NB4 (cell line): Measurements from ENCODE around the gene APOL3.
"Not testable (repeated sequence)": the region's sequence is repeated elsewhere in the genome, so short reads cannot be mapped to it uniquely, and the experiment has no call there.

Experiments
- DNase-seq: peaks from one replicate; pipeline ENCODE4 v3.0.0; 2010; ENCODE audit warnings: low read depth
- H3K4me3 ChIP-seq: one replicate; pipeline ENCODE4 v1.5.1; 2011; ENCODE audit warnings: mild to moderate bottlenecking, low read depth, low read length, moderate library complexity
- MYC ChIP-seq: IDR thresholded peaks from 2 replicates; pipeline ENCODE4 v1.6.1; 2011; ENCODE audit warnings: low read depth, low read length
- POLR2A ChIP-seq: IDR thresholded peaks from 2 replicates; pipeline ENCODE4 v1.6.1; 2011; ENCODE audit warnings: mild to moderate bottlenecking; ENCODE audit not compliant: insufficient read length; ENCODE audit errors: extremely low read depth
- TF ChIP-seq, protein P1 (sequence below): IDR thresholded peaks from one replicate; pipeline ENCODE4 v1.5.1; 2012; ENCODE audit warnings: low read depth, low read length
- TF ChIP-seq, protein P2 (sequence below): IDR thresholded peaks from 2 replicates; pipeline ENCODE4 v1.6.1; 2011; ENCODE audit warnings: low read depth, low read length

The APOL3 gene

DNA sequence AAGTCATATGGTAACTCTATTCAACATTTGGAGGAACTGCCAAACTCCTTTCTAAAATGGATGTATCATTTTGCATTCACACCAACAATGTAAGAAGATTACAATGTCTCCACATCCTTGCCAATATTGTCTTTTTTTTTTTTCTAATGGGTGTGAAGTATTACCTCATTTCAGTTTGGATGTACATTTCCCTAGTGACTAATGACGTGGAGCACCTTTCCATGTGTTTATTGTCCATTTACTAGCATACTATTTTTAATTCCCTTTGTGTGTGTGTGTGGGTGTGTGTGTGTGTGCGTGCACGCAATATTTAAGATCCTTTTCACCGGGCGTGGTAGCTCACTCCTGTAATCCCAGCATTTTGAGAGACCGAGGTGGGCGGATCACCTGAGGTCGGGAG lies 62.7 kb downstream of the APOL3 start:
- TF ChIP-seq, protein P1, sequence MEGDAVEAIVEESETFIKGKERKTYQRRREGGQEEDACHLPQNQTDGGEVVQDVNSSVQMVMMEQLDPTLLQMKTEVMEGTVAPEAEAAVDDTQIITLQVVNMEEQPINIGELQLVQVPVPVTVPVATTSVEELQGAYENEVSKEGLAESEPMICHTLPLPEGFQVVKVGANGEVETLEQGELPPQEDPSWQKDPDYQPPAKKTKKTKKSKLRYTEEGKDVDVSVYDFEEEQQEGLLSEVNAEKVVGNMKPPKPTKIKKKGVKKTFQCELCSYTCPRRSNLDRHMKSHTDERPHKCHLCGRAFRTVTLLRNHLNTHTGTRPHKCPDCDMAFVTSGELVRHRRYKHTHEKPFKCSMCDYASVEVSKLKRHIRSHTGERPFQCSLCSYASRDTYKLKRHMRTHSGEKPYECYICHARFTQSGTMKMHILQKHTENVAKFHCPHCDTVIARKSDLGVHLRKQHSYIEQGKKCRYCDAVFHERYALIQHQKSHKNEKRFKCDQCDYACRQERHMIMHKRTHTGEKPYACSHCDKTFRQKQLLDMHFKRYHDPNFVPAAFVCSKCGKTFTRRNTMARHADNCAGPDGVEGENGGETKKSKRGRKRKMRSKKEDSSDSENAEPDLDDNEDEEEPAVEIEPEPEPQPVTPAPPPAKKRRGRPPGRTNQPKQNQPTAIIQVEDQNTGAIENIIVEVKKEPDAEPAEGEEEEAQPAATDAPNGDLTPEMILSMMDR, result no peak
- TF ChIP-seq, protein P2, sequence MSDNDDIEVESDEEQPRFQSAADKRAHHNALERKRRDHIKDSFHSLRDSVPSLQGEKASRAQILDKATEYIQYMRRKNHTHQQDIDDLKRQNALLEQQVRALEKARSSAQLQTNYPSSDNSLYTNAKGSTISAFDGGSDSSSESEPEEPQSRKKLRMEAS, result no peak
- no peak for TF ChIP-seq POLR2A
- TF ChIP-seq MYC, result no peak
- H3K4me3 ChIP-seq, result no peak overlapping the region

DNA sequence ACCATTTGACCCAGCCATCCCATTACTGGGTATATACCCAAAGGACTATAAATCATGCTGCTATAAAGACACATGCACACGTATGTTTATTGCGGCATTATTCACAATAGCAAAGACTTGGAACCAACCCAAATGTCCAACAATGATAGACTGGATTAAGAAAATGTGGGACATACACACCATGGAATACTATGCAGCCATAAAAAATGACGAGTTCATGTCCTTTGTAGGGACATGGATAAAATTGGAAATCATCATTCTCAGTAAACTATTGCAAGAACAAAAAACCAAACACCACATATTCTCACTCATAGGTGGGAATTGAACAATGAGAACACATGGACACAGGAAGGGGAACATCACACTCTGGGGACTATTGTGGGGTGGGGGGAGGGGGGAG lies 69.8 kb downstream of the APOL3 start:
- not testable (repeated sequence) for H3K4me3 ChIP-seq, DNase-seq

More for the DNA sequence above, 62.7 kb downstream of the APOL3 start:
- DNase-seq, result no peak
